Measurements from ENCODE around the gene MVB12B. TPM values are rescaled to one million over a fixed set of nuclear protein-coding genes. Genes with fewer than 3 reads are reported as not detected.

Gene MVB12B
- total and polyA plus RNA-seq, 2 of the 13 experiments (the other 11 are each of a cell fraction or from before 2014, with no cell fraction given), result 12.1 to 30.1 TPM

DNA sequence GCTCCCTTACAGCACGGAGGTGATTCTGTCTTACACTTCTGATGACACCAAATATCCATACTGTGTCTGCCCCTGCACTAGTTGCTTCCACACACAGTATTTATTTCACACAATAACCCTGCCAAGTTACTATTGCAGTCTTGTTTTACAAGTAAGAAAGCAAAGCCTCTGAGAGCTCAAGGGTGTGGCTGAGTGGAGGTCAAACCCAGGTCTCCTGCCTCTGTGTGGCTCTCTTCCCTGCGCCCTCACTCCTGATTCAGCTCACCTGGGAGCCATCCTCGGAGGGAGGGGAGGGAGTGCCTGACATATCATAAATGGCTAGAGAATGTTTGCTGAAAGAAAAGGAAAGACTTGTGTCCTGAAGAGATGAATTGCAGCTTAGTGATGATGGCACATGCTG, 41.0 kb downstream of the MVB12B start:
- H3K4me3 ChIP-seq (replicated peaks in 1 of 3; ENCODE audit: insufficient read depth in 1 of 3, low read depth in 2 of 3, low read length in 3 of 3), result no peak overlapping the region
- DNase-seq (ENCODE audit: low spot score) (no peak), FAIRE-seq (no peak), ATAC-seq (no peak)
- ChIA-PET POLR2A (no interaction called here), CTCF (ENCODE audit: low intra/inter-chr PET ratio, low total read pairs) (no interaction called here)
- peaks cover 25% of the 10 kb centered on the region for H3K4me1 ChIP-seq (ENCODE audit: insufficient read depth, low read length)
- 99% methylated on average over 3 of the region's 3 CpGs for WGBS (ENCODE audit: low lambda C conversion rate)
- H3K79me2 ChIP-seq (ENCODE audit: insufficient read depth, low read length), result peaks cover 37% of the 10 kb centered on the region
- H3K4me2 ChIP-seq (ENCODE audit: low read depth, low read length), result no peak overlapping the region
- no peaks in the 10 kb centered on the region for H4K20me1 ChIP-seq (ENCODE audit: insufficient read depth, low read length)
- no peak overlapping the region for H3K27ac ChIP-seq (ENCODE audit: extremely low read length, insufficient read depth, low read length)
- no TSS peak for BruUV-seq (replicated peaks)
- no peaks in the 10 kb centered on the region for H3K27me3 ChIP-seq (ENCODE audit: control insufficient read depth in 1 of 2, insufficient read depth in 2 of 2, low read length in 2 of 2)
- TF ChIP-seq HOXA7 (CRISPR knock-in tag; IDR thresholded peaks at IDR 0.05) (no peak), ZFP90 (CRISPR knock-in tag; IDR thresholded peaks at IDR 0.05; ENCODE audit: borderline replicate concordance) (no peak), RBFOX2 (IDR thresholded peaks at IDR 0.05; ENCODE audit: low read depth, low read length) (no peak), PTBP1 (IDR thresholded peaks at IDR 0.05; ENCODE audit: low read depth, low read length, poor library complexity, severe bottlenecking) (no peak), MTF2 (CRISPR knock-in tag; IDR thresholded peaks at IDR 0.05; ENCODE audit: borderline replicate concordance) (no peak), GATAD2A (CRISPR knock-in tag; IDR thresholded peaks at IDR 0.05) (no peak), GLI4 (CRISPR knock-in tag; IDR thresholded peaks at IDR 0.05; ENCODE audit: borderline replicate concordance) (no peak), SIX1 (CRISPR knock-in tag; IDR thresholded peaks at IDR 0.05; ENCODE audit: borderline replicate concordance) (no peak), JDP2 (CRISPR knock-in tag; IDR thresholded peaks at IDR 0.05; ENCODE audit: borderline replicate concordance) (no peak), SMARCE1 (IDR thresholded peaks at IDR 0.05; ENCODE audit: borderline replicate concordance) (no peak), PRMT3 (CRISPR knock-in tag; IDR thresholded peaks at IDR 0.05; ENCODE audit: borderline replicate concordance, low read depth) (no peak), EHMT2 (IDR thresholded peaks at IDR 0.05; ENCODE audit: borderline replicate concordance, low read depth, low read length) (no peak), ZNF557 (CRISPR knock-in tag; IDR thresholded peaks at IDR 0.05) (no peak), ZKSCAN1 (IDR thresholded peaks at IDR 0.05; ENCODE audit: low read length) (no peak), ZNF782 (CRISPR knock-in tag; IDR thresholded peaks at IDR 0.05; ENCODE audit: borderline replicate concordance) (no peak), ZNF501 (CRISPR knock-in tag; IDR thresholded peaks at IDR 0.05) (no peak), SAP130 (CRISPR knock-in tag; IDR thresholded peaks at IDR 0.05; ENCODE audit: low read depth) (no peak)
- TF ChIP-seq, protein P1, sequence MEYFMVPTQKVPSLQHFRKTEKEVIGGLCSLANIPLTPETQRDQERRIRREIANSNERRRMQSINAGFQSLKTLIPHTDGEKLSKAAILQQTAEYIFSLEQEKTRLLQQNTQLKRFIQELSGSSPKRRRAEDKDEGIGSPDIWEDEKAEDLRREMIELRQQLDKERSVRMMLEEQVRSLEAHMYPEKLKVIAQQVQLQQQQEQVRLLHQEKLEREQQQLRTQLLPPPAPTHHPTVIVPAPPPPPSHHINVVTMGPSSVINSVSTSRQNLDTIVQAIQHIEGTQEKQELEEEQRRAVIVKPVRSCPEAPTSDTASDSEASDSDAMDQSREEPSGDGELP (IDR thresholded peaks at IDR 0.05; ENCODE audit: borderline replicate concordance, low read depth), result no peak
- TF ChIP-seq, protein P2, sequence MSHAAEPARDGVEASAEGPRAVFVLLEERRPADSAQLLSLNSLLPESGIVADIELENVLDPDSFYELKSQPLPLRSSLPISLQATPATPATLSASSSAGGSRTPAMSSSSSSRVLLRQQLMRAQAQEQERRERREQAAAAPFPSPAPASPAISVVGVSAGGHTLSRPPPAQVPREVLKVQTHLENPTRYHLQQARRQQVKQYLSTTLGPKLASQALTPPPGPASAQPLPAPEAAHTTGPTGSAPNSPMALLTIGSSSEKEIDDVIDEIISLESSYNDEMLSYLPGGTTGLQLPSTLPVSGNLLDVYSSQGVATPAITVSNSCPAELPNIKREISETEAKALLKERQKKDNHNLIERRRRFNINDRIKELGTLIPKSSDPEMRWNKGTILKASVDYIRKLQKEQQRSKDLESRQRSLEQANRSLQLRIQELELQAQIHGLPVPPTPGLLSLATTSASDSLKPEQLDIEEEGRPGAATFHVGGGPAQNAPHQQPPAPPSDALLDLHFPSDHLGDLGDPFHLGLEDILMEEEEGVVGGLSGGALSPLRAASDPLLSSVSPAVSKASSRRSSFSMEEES (CRISPR knock-in tag; IDR thresholded peaks at IDR 0.05), result no peak
- H3K9ac ChIP-seq (ENCODE audit: insufficient read depth, low read depth, low read length), result no peak overlapping the region
- in situ Hi-C loops (cut with HindIII; ENCODE audit: extremely low pct_ligation_motif_present, low pct_unique_long_range_greater_than_20kb), result no loop called here
- intact Hi-C loops (cut with micrococcal nuclease; ENCODE audit: unreplicated experiment), result no loop called here
- peaks cover 2 to 4% of the 10 kb centered on the region in 2 experiments; a peak in 3 of 5 replicates for H3K36me3 ChIP-seq (replicated peaks in 1 of 2; ENCODE audit: control insufficient read depth in 1 of 2, insufficient read depth in 2 of 2, low read length in 2 of 2)
- no peaks in the 10 kb centered on the region for H3K9me3 ChIP-seq (ENCODE audit: low read length)
- no peak overlapping the region for H2AFZ ChIP-seq (ENCODE audit: low read length)
